Hepatocyte (in vitro differentiated cells): ENCODE data around the gene ZSCAN10.

Experiments used
- EZH2 ChIP-seq: fragments of 200-600 bp; sonication (generic); IDR thresholded peaks from 2 replicates; pipeline ENCODE4 v1.6.1; 2016; ENCODE audit warnings: antibody characterized with exemption, mild to moderate bottlenecking, borderline replicate concordance
- EZH2phosphoT487 ChIP-seq: fragments of 200-600 bp; sonication (generic); IDR thresholded peaks from one replicate; pipeline ENCODE4 v1.6.1; 2018; ENCODE audit warnings: antibody characterized with exemption, mild to moderate bottlenecking, low read depth, moderate library complexity; ENCODE audit not compliant: unreplicated experiment, severe bottlenecking
- TF ChIP-seq, protein P1 (sequence below): fragments of 200-600 bp; sonication (generic); IDR thresholded peaks from 2 replicates; pipeline ENCODE4 v1.5.1; 2016; ENCODE audit warnings: antibody characterized with exemption, mild to moderate bottlenecking; ENCODE audit not compliant: poor library complexity

GRCh38 chr16:3119286-3119685 is 20.2 kb upstream of the ZSCAN10 start:
- TF ChIP-seq, protein P1, sequence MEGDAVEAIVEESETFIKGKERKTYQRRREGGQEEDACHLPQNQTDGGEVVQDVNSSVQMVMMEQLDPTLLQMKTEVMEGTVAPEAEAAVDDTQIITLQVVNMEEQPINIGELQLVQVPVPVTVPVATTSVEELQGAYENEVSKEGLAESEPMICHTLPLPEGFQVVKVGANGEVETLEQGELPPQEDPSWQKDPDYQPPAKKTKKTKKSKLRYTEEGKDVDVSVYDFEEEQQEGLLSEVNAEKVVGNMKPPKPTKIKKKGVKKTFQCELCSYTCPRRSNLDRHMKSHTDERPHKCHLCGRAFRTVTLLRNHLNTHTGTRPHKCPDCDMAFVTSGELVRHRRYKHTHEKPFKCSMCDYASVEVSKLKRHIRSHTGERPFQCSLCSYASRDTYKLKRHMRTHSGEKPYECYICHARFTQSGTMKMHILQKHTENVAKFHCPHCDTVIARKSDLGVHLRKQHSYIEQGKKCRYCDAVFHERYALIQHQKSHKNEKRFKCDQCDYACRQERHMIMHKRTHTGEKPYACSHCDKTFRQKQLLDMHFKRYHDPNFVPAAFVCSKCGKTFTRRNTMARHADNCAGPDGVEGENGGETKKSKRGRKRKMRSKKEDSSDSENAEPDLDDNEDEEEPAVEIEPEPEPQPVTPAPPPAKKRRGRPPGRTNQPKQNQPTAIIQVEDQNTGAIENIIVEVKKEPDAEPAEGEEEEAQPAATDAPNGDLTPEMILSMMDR: no peak
- TF ChIP-seq EZH2 (no peak), EZH2phosphoT487 (no peak)
